ENCODE measurements around the gene SNHG17. TPM values are rescaled to one million over a fixed set of nuclear protein-coding genes. Genes with fewer than 3 reads are reported as not detected.
"Not testable (repeated sequence)": the region's sequence is repeated elsewhere in the genome, so short reads cannot be mapped to it uniquely, and the experiment has no call there.

Gene SNHG17
- total RNA-seq, 1 donor from 2014 or later = 5.1 TPM

DNA sequence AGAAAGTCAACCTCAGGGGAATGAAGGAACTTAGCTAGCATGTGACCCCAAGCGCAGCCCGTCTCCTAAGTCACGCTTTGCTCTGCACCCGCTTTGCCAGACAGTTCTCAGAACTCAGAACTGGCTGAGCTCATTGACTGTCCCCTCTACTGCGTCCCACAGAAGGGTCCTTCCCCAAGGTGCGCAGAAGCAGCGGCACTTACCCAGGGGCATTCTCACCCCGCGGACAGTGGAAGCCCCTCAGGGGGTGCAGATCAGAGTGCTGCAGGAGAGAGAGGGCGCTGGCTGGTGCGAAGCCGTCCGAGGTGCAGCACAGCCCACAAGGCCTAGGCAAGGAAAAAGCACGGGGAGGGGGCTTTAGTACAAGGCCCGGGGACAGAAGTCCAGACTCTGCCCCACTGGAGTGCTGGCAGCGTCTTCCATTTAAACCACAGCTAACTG is 807 bp downstream of the SNHG17 start:
- TF ChIP-seq, protein P1, sequence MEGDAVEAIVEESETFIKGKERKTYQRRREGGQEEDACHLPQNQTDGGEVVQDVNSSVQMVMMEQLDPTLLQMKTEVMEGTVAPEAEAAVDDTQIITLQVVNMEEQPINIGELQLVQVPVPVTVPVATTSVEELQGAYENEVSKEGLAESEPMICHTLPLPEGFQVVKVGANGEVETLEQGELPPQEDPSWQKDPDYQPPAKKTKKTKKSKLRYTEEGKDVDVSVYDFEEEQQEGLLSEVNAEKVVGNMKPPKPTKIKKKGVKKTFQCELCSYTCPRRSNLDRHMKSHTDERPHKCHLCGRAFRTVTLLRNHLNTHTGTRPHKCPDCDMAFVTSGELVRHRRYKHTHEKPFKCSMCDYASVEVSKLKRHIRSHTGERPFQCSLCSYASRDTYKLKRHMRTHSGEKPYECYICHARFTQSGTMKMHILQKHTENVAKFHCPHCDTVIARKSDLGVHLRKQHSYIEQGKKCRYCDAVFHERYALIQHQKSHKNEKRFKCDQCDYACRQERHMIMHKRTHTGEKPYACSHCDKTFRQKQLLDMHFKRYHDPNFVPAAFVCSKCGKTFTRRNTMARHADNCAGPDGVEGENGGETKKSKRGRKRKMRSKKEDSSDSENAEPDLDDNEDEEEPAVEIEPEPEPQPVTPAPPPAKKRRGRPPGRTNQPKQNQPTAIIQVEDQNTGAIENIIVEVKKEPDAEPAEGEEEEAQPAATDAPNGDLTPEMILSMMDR (IDR thresholded peaks at IDR 0.05; ENCODE audit: borderline replicate concordance) = no peak
- Histone ChIP-seq H3K27ac (replicated peaks) (peak overlapping the region; percentile 82), H3K36me3 (peaks cover 47% of the 10 kb centered on the region)

DNA sequence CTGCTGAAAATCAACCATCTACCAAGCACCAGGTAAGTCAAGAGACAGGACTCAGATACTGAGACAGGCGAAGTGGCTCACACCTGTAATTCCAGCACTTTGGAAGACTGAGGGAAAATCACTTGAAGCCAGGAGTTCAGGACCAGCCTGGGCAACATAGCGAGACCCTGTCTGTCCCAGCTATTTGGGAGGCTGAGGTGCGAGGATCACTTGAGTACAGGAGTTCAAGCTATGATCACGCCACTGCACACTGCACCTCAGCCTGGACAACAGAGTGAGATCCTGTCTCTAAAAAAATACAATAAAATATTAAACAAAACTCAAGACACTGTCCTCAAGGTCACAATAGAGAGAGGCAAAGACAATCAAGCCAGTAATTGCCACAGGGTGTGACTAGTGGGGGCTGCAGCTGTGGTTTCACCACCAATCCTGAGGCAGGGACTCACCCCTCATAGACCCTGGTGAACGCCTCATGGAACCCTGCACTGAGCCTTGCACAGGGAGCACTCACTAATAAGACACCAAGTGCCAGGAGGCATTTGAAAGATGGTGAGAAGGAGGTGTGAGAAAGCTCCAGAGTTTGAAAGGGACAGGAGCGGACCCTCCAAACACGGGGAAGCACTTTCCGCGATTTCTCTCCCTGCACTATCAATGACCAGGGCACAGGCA is 1.7 kb downstream of the SNHG17 start:
- H3K36me3 ChIP-seq = peaks cover 56% of the 10 kb centered on the region

More for the DNA sequence above, 807 bp downstream of the SNHG17 start:
- intact Hi-C loops (cut with micrococcal nuclease) = no loop called here
- no peaks in the 10 kb centered on the region for H3K27me3 ChIP-seq (ENCODE audit: low read depth)
- H3K4me1 ChIP-seq = peaks cover 29% of the 10 kb centered on the region
- no peak for DNase-seq
- H3K4me3 ChIP-seq = peak overlapping the region; percentile 81
- H3K9me3 ChIP-seq (replicated peaks) = no peaks in the 10 kb centered on the region

DNA sequence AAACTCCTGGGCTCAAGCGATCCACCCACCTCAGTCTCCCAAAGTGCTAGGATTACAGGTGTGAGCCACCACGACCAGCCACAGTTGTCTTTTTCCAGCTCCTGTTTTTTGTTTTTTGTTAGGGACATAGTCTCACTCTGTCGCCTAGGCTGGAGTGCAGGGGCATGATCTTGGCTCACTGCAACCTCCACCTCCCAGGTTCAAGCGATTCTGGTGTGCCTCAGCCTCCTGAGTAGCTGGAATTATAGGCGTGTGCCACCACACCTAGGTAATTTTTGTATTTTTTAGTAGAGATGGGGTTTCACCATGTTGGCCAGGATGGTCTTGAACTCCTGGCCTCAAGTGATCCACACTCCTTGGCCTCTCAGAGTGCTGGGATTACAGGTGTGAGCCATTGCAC is 2.3 kb downstream of the SNHG17 start:
- Histone ChIP-seq H3K4me1 (peaks cover 29% of the 10 kb centered on the region), H3K36me3 (peaks cover 62% of the 10 kb centered on the region)
- H3K27ac ChIP-seq (replicated peaks); intact Hi-C loops (cut with micrococcal nuclease); H3K27me3 ChIP-seq (ENCODE audit: low read depth); H3K4me3 ChIP-seq; DNase-seq; H3K9me3 ChIP-seq (replicated peaks): not testable (repeated sequence)

More for the DNA sequence above, 1.7 kb downstream of the SNHG17 start:
- TF ChIP-seq, protein P1 (IDR thresholded peaks at IDR 0.05; ENCODE audit: borderline replicate concordance) = no peak
- Histone ChIP-seq H3K27me3 (ENCODE audit: low read depth) (no peaks in the 10 kb centered on the region), H3K4me1 (peaks cover 29% of the 10 kb centered on the region), H3K9me3 (replicated peaks) (no peaks in the 10 kb centered on the region), H3K27ac (replicated peaks) (no peak overlapping the region), H3K4me3 (peak overlapping the region; percentile 81)
- no peak for DNase-seq
- intact Hi-C loops (cut with micrococcal nuclease) = no loop called here

DNA sequence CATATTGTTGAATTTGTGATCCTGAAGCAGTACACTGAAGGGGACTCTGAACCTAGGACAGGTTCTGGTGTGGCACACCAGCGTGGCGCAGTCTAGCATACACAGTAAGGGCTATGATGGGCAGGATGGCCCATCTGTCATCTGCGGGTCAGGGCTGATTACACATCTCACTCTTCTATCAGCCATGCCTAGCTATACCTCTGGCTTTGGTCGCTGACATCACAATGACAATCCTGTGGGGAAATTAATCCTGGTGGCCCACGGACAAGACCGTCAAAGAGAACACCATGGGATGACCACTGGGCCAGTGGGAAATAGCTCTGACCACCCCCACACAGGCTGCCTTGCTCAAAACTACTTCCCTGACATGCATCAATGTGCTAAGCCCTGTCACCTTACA is 2.8 kb downstream of the SNHG17 start:
- no peak for DNase-seq
- Histone ChIP-seq H3K9me3 (replicated peaks) (no peaks in the 10 kb centered on the region), H3K4me1 (peaks cover 29% of the 10 kb centered on the region), H3K36me3 (peaks cover 67% of the 10 kb centered on the region), H3K27me3 (ENCODE audit: low read depth) (no peaks in the 10 kb centered on the region), H3K27ac (replicated peaks) (no peak overlapping the region), H3K4me3 (no peak overlapping the region)
- intact Hi-C loops (cut with micrococcal nuclease) = no loop called here
- TF ChIP-seq, protein P1 (IDR thresholded peaks at IDR 0.05; ENCODE audit: borderline replicate concordance) = no peak

DNA sequence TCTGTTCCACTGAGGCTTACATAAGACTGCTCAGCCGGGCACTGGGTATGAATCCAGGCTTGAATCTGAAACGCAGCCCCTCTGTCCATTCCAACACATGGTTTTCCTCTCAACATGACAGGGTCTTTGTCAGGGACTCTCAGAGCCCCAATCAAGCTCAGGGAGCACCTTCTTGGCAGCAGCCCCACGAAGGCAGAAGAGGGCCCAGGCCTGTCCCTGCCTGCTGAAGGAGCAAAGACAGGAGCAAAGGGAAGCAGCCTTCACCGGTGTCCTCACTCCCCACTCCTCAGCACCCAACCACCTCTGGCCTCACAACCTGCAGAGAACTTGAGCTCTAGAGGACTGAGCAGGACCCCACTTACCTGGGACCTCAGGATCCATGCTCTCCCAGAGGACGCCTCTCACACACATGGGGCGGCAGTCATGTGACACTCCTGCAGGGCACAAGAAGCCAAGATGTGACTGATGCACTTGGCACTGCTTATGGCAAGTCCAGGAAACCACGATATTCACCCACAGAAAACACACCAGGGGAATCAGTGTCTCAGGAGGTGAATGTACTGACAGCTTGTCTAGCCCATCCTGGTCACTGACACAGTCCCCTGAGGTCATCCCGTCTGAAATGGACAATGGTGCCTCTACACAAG is 4.3 kb downstream of the SNHG17 start:
- no peaks in the 10 kb centered on the region for H3K27me3 ChIP-seq (ENCODE audit: low read depth)
- peaks cover 80% of the 10 kb centered on the region for H3K36me3 ChIP-seq
- no peak for DNase-seq
- no peak overlapping the region for H3K27ac ChIP-seq (replicated peaks)
- no peaks in the 10 kb centered on the region for H3K9me3 ChIP-seq (replicated peaks)
- TF ChIP-seq, protein P1 (IDR thresholded peaks at IDR 0.05; ENCODE audit: borderline replicate concordance) = no peak
- no peak overlapping the region for H3K4me3 ChIP-seq
- peaks cover 29% of the 10 kb centered on the region for H3K4me1 ChIP-seq
- intact Hi-C loops (cut with micrococcal nuclease) = no loop called here

DNA sequence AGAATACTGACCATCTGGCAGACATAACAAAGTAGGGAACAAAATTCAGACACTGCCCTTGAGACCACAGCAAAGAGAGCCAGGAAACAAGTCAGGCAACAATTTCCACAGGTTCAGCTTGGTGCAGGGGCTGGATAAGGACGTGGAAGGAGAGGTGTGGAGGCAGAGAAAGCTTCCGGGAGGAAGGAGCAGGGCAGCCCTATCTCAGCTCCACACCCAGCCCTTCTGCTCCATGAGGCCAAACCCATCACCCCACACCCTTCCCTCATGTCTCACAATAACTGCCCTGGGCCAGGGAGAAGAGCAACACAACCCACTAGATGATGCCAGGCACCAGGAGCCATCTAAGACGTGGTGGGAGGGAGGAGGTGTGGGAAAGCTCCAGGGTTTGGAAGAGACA is 5.8 kb downstream of the SNHG17 start:
- peaks cover 21% of the 10 kb centered on the region for H3K4me1 ChIP-seq
- H3K36me3 ChIP-seq = peaks cover 95% of the 10 kb centered on the region
- TF ChIP-seq, protein P1 (IDR thresholded peaks at IDR 0.05; ENCODE audit: borderline replicate concordance) = no peak
- H3K27ac ChIP-seq (replicated peaks) = no peak overlapping the region
- H3K4me3 ChIP-seq = no peak overlapping the region
- H3K27me3 ChIP-seq (ENCODE audit: low read depth) = no peaks in the 10 kb centered on the region
- no peak for DNase-seq
- intact Hi-C loops (cut with micrococcal nuclease) = no loop called here
- no peaks in the 10 kb centered on the region for H3K9me3 ChIP-seq (replicated peaks)
